HuH-7.5 (cell line): Measurements from ENCODE around the gene EQTN.

Experiments
- DNase-seq: peaks from one replicate; pipeline ENCODE4 v3.0.0; 2011; ENCODE audit warnings: low spot score

The EQTN gene

DNA sequence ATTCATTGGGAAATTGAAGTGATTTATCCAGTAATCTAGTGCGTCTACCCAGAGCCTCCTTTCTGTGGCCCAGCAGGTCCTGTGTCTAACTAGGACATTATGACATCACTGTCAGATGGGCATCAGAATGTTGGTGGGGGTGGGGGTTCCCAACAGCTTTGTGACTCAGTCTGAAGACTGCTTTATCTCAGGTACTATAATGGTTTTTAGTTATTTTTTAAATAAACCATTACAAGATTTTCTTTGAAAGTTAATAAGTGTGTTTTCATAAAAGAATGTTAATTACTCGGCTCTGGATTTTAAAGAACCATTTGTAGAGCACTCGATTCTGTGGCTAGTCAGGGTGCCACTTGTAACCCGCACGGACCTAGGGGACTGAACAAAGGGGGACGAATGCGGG is at the start of gene EQTN:
EQTN (minus strand) TSS at position 101 of the 400 bp plus-strand sequence; CDS start at position 6, 95 bp downstream.
- DNase-seq: no peak

DNA sequence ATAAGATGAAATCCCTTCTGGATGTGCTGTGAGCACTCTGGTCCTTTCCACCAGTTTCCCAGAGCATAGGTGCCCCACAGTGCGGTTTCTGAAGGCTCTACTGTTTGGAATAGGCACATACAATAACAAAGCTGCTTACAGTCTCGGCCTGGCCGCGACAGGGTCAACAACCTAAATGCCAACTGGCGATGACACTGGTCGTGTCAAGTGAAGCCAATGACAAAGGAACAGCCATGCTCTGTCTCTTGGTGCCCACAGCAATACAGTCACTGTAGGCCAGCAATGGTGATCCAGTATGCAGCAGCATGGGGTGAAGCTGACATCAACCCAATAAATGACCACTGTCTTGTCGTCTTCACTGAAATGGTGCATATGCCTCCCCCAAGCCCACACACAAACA is 47.8 kb upstream of the EQTN start:
- DNase-seq: no peak

DNA sequence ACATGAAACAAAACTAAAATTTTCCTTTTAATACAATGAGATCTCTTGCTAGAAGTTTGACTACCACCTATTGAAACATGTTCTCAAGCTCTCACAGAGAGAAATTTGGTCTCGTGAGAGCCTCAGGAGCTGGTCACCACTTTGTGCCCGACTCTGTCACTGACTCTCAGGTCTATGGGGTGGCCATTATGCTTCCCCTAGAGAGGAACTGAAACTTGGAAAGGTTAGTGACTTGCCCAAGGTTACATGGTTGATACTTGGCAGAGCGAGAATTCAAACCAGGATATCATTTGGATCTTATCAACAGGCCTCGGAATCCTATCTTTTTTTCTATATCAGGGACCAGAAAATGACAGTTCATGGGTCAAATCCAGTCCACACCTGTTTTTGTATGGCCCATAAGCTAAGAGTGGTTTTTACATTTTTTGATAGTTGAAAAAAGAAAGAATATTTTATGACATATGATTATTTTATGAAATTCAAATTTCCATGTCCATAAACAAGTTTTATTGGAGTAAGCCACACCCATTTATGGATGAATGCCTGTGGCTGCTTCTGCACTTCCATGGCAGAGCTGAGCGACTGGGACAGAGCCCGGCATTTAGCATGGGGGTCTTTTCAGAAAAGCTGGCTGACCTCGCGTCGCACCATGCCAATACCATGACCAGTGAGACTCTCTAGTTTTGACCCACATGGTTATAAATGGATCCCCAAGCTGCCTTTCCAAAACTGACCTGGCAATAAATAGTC is 44.8 kb upstream of the EQTN start:
- DNase-seq: no peak

DNA sequence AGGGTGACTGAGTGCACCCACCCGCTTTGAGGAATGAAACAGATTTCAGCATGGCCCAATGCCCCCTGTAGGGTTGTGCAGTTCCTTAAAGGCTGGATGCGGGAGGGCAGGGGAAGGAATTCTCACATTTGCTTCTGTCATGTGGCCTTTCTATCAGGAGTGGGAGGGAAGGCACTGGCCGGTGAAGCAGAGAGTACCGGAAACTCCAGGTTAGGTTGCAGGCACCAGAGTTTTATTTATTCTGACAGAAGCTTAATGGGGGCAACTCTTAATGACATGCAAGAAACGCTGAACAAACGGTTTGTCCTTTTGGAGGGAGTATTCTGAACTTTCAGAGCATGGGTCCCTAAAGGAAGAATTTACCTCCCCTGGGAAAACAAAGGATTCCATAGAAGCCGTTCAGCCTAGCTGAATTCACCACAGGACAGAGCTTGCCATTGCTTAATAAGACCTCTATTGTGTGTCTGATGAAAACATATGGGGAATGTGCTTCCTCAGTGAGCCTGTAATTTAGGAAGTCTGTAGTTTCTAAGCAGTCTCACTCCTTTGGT is 44.1 kb upstream of the EQTN start:
- DNase-seq: no peak

DNA sequence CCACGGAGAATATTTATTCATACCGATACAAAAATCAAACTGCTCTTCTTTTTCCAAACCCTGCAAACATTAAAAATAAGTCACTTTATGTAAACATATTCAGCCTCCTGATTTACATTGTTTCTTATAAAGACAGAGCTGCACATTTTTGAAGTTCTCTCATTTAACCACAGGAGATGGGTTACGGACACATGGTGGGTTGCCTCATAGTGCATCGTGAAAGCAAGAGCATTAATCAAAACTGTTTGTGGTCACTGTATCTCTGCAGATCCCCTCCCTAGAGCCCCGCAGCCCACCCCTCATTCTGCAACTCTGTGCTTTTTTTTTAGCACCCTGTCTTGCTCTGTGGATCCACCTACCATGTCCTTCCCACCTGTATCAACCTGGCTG is 43.3 kb upstream of the EQTN start:
- no peak for DNase-seq

DNA sequence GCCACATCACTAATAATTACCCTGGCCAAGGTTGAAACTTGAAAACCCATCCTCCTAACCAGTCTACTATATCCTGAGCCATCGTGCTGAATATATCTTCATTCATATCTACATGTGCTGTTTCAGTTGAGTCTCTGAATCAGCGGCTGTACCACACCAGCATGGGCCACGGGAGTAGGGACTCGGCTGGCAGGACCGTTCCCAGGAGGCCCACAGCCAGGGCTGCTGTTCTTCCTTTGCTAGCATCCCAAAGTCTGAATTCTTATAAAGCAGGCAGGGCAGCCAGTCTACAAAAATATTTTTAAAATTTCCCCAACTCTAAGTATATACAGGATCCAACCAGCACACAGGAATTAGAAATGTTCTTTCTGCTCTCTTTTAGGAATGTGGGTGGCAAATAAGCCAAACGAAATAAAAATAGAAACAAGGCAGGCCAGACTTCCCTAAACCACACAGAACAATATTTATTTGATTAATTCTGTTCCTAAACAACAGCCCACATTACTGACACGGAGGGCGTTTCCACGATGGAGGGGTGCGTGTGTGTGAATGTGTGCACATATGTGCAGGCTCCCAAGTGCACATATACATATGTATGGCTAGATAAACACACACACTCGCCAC is 42.8 kb upstream of the EQTN start:
- DNase-seq: no peak

DNA sequence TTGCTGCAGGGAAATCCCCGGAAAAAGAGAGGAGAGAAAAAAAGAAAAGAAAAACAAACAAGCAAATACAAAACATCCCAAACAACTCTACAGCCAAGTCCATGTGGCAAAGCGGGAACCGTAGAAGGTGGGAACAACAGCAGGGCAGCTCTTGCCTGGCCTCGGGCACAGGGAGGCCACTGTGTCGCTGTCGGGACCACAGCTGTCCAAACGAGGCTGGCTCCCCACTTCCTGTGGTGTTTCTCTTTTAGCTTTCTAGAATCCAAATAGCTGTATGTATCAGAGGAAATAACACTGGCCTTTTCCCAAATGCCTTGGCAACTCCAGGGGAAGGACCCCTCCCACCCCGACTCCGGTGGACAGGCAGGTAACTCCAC is 41.6 kb upstream of the EQTN start:
- no peak for DNase-seq

DNA sequence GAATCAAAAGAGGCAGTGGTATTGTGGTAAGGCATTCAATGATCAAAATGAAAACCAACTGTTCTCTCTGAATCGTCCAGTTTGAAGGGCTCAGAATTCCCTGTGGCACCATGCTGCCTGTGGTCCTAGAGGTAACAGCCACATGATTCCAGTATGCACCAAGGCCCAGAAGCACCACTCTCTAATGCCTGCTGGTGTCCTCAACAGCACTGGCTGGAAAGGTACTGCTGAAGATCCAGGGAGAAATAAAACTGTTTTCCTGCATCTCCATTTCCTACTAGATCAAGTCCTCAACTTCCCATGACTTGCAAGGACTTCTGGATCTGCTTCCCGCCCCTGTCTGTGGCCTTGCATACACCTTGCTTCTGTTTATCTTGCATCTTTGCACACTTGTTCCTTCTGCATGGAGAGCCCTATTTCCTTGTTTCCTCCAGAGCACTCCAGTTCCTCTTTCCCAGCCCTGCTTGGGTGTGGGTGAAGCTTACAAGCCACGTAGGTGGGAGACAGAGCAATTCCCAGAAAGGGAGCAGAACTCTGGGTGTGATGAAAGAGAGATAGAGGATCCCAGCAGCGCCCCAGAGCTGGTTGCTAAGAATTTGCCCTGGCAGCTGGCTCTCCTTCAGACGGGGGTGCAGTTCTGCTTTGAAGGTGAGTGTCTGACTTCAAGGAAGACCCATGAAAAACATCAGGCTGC is 41.0 kb upstream of the EQTN start:
- DNase-seq: no peak

DNA sequence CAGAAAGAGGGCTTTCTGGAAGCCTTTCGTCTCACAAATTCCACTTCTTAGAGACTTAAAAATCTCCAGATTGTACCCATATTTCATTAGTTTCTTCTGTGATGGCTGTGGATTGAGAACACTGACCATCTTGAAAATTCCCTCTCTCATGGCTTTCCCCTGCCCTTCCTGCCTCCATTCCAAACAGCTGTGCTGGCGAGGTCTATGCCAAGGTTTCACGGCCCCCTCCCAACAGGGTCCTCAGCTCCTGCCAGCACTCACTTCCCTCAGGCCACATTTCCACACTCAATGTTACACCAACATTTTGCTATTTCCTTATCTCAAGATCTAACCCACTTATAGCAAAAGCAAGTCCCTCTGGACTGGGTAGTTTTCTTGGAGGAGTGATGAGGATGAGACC is 40.3 kb upstream of the EQTN start:
- no peak for DNase-seq

DNA sequence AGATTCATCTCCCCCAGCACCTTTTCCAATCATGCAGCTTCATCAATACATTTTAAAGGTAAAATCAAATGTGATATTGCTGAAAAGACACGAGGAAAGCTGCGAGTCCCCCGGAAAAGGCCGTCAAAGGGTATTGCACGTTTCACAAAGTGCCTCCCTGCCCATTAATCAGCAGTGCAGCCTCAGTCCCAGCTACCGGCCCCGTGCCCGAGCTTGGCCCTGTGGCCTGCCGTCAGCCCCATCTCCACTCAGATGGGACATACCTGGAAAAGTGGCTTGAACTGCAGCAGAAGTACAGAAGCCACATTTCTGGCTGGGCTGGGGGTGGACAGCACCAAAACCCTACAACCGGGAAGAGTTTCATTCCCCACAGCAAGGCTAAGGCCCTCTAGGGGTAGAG is 39.9 kb upstream of the EQTN start:
- DNase-seq: no peak

DNA sequence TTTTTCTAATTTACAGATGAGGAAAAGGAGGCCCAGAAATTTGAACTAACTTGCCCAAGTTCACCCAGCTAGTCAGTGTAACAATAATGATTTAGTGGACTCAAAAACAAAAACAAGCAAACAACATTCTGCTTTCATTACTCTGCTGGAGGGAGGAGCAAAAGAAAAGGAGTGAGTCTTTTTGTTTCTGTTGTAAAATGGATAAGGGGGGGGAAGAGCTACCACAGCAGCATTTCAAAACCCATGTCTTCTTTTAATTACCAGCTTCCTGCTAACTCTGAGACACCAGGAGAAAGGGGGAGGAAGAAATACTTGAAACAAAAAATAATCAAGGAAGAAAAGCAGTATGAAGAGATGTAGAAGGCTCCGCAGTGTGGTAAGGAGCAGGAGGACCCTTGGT is 39.2 kb upstream of the EQTN start:
- no peak for DNase-seq

DNA sequence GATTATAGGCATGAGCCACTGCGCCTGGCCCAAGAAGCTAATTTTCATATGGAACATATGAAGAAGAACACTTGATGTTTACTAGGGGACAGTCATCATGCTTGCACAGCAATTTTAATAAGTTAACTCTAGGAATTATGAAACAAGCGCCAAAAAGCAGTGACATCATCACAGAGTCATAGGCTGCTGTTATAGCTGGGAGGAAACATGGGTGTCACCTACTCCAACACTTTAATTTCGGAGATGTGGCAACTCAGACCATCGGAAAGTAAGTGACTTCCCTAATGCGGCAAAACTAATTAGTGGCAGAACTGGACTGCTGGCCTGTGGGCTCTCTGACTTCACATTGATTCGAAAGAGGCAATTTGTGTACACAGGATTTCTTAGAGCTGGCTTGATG is 38.1 kb upstream of the EQTN start:
- no peak for DNase-seq

DNA sequence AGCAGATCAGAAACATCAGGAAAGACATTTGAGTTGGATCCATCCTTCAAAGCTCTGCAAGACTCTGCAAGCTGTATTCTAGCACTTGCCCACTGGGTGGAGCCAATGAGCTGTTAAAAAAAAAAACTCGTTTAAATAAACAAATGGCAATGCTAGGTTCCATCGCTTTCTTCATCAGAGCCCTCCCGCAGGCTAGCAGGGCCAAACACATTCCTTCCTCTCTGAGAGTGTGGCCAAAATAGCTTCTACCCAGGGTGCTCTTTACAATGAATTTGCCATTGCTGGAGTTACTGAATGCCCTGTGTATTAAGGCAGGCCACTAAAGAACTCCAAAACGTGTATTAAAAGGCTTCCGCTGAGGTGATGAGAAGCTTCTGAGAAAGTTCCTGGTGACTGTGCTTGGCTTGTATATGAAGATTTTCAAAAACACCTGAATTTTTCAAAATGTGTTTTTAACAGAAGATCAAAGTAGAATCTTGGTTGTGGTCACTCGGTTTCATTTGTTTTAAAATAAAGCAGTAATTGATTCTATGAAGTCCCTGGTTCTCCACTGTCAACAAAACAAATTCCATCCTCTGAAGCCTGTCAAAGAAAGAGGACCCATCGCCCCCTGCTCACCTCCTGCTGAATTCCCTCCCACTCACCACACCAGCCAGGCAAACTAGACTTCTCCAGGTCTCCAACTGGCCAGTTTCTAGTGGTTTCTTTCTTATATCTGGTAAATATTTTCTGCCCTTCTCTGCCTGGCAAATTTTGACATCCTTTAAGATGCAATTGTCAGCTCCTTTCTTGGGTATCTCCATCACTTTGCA is 36.5 kb upstream of the EQTN start:
- peak; percentile 61 for DNase-seq

DNA sequence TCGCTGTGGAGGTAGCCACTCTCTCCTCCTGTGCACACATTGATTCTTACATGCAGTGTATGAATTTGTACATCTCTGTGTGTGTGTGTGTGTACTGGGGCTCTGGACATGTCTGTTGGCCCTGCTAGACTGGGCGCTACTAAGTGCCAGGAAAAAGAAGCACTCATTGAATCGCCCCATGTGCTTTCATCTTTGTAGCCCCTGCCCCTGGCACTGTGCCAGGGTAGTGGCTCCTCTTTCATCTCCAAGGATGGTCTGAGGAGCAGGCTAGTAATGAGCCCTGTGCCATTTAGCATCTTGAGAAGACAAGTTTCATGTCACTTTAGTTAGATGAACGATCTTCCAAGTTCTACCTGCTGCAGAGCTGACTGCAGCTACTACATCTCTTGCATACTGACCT is 34.4 kb upstream of the EQTN start:
- no peak for DNase-seq

DNA sequence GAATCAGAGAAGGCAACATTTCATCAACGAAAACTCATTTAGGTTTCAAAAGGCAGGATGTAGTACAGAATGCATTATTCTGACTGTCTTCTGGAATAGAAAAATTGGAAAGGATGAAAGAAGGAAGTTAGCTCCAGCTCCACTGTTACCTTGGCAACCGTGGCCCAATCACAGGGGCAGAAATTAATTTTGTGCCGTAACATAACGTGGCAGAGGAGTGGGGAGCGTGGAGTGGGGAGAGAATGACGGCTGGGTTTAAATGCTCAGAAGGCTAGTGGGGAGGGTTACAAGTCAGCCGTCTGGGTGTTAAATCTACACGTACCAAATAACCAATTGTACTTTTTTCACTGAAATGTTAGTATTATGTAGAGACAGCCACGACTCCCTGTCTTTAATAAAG is 32.3 kb upstream of the EQTN start:
- no peak for DNase-seq

DNA sequence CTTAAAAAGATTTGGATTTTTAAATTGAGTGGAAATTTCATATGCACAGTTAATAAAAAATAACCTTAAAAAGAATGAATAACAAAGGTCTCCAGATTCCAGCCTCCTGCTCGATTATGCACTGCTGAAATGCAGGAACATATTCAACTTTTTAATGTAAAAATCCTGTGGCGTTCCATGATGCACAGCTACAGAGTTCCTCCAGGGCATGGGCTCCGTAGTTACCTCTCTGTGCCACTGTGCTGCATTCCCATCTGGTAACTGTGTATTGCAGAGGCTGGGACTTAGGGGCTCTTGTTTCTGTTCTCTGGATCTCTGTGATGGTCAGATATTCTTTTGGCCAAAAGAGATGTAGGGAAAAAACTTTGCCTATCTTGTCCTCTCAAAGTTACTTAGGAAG is 31.5 kb upstream of the EQTN start:
- DNase-seq: no peak

DNA sequence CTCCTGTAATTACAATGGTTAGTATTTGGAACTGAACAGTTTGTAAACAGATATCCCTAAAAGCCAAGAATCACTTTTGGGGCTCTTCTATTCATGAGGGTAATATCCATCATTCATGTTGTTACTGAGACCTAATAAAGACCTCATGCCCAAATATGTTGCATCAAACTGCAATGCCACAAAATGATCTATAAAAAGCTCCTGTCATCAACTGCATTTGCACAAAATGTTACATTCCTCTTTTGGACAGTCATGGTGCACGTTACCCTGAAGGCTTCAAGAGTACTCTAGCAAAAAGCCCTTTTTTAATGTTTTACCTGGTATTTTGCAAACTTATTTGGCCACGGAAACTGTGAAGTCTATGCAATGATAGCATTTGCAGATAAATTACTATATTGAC is 14.2 kb upstream of the EQTN start:
- DNase-seq: no peak

DNA sequence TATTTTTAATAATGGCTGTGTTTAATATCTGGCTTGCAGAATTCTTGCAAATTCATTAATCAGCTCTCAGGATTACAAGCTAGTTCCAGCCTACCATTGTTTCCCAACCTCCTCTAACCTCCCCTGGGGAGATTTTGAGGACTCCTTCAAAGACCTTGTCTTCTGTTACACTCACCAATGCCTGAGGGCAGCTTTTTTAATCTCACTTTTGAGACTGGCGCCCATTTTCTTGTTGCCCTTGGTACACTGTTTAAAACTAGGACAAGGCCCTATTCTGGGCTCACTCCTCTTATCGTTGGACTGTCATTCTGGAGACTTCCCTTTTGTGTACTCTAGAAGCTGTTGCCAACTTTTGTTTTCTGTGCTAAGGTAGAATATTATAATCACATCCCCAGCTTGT is 13.6 kb upstream of the EQTN start:
- DNase-seq: no peak

DNA sequence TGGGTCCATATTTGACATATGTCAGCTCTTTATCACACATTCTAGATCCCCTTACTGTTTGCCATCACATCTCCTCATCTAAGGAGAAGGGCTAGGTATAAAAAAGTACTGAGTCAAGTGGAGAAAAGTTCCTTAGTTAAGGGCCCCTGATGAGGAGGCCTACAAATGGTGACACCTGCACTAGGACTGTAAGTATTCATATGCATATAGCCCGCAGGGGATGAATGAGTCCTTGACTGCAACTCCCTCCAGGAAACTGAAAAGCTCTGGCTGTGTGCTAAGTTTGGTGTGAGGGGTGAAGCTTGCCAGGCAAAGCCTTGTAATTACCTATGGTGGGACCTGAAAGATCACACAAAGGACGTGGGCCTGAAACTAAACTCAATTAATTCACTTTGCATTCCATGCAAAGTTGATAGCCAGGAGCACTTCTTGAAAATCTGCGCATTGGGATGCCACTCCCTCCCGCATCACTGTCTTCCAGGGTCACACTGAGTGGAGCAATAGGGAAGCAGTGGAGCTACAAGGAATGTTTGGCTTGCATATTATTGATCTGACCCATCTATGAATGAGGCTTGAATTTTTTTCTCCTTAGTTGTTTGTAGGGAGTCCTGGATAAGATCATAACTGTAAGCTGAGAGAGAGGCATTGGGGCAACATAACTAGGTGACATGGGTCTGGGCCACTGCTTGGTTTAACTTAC is 11.9 kb upstream of the EQTN start:
- DNase-seq: no peak

DNA sequence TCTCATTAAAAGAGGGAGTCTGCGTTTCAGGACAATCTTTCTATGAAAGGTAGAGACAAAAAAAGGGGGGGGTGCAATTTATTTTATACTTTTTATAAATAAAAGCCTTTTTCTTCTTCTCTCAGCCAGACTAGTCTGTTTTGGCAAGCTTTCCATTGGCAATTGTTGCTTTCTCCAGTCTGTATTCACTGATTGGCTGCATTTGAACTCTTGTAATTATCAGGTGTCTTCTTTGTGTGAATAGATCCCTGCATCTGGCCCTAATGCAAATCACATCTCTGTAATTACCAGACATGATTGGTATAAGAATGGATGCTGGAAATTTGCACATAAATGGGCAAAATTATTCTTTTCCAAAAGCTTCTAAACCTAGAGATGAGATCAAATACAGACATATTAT is 7.6 kb upstream of the EQTN start:
- no peak for DNase-seq

DNA sequence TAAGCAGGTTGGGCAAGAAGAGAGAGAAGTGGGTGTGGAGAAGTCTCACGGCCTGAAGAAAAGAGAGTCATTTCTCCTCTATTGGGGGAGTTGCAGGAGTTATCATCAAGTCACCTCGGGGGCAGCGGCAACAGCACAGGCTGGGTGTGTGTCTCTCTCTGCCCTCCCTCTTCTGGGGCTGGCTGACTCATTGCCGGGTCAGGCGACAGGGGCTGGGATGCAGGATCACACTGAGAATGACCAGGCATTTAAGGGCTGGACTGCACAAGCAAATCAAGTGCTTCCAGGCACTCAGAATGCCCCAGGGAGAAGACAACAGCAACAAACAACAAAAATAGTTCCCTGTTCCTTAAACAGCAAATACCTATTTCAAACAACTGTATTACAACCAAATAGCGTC is 6.3 kb upstream of the EQTN start:
- no peak for DNase-seq

DNA sequence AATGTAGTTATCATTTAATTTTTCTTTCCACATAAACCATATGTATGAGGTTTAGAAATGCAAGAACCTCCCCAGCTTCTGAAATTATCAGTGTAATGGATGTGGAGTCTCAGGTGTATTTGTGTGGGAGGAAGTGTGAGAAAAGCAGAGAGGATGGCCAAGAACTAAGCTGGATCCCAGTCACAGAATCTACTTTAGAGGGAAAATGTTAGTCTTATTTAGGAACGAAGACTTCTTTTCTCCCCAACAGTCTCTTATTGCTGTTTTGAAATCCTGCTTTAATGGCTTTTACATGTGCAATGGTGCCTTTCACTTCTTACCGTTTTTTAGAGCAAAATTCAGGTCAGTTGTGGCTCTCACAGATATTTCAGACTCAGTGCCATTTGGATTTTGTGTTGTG is 3.0 kb downstream of the EQTN start:
- DNase-seq: no peak
